ENCODE data around the gene OR13C8.
"Not testable (repeated sequence)": the region's sequence is repeated elsewhere in the genome, so short reads cannot be mapped to it uniquely, and the experiment has no call there.

Gene OR13C8

GRCh38 chr9:104568868-104569267 lies at the start of gene OR13C8:
OR13C8 (plus strand) TSS chr9:104569168; CDS start chr9:104569168, 0 bp downstream.
- H3K9me3 ChIP-seq (replicated peaks in 1 of 11) = peaks cover 0 to 22% (median 4%) of the 10 kb centered on the region in 11 experiments; a peak in 7 of 22 replicates
- no peaks in the 10 kb centered on the region for H4K20me1 ChIP-seq
- no peak within 1 kb of the TSS for H3K4me2 ChIP-seq
- H3K27ac ChIP-seq = no peak within 1 kb of the TSS
- no peak within 1 kb of the TSS for H3K9ac ChIP-seq
- no peak for TF ChIP-seq Cebpa-rat (IDR thresholded peaks at IDR 0.05)
- no peaks in the 10 kb centered on the region for H3K4me1 ChIP-seq
- no peaks in the 10 kb centered on the region for H3K36me3 ChIP-seq
- H3K27me3 ChIP-seq = no peaks in the 10 kb centered on the region
- no peak within 1 kb of the TSS for H3K4me3 ChIP-seq

- H3K27me3 ChIP-seq, H3K27ac ChIP-seq, H3K36me3 ChIP-seq, H4K20me1 ChIP-seq, H3K4me1 ChIP-seq, H3K9ac ChIP-seq, H3K4me2 ChIP-seq, H3K4me3 ChIP-seq: not testable (repeated sequence)
- peaks cover 9 to 15% (median 9%) of the 10 kb centered on the region in 11 experiments; a peak in 18 of 22 replicates for H3K9me3 ChIP-seq (replicated peaks in 1 of 11)
Observed at GRCh38 chr9:104520241-104520640, 48.7 kb upstream of the OR13C8 start.

GRCh38 chr9:104527109-104527508 lies 41.9 kb upstream of the OR13C8 start, which contains the start of gene OR13C4:
OR13C4 (minus strand) TSS chr9:104527209; CDS start chr9:104527209, 0 bp downstream.
- no peak for TF ChIP-seq Cebpa-rat (IDR thresholded peaks at IDR 0.05)
- no peaks in the 10 kb centered on the region for H3K4me1 ChIP-seq
- H3K36me3 ChIP-seq = no peaks in the 10 kb centered on the region
- H3K9me3 ChIP-seq (replicated peaks in 1 of 11) = peaks cover 9 to 18% (median 13%) of the 10 kb centered on the region in 11 experiments; a peak in 18 of 22 replicates
- H3K27me3 ChIP-seq = no peaks in the 10 kb centered on the region
- no peak within 1 kb of the TSS for H3K4me2 ChIP-seq
- no peaks in the 10 kb centered on the region for H4K20me1 ChIP-seq
- H3K9ac ChIP-seq = no peak within 1 kb of the TSS
- no peak within 1 kb of the TSS for H3K4me3 ChIP-seq
- H3K27ac ChIP-seq = no peak within 1 kb of the TSS

GRCh38 chr9:104536756-104537155 lies 32.2 kb upstream of the OR13C8 start, which contains the start of gene OR13C3:
OR13C3 (minus strand) TSS chr9:104536856; CDS start chr9:104536723, 133 bp downstream.
- TF ChIP-seq Cebpa-rat (IDR thresholded peaks at IDR 0.05) = no peak
- Histone ChIP-seq H3K9me3 (replicated peaks in 1 of 11) (no peaks in the 10 kb centered on the region), H3K4me1 (no peaks in the 10 kb centered on the region), H3K27me3 (no peaks in the 10 kb centered on the region), H3K4me2 (no peak within 1 kb of the TSS), H3K27ac (no peak within 1 kb of the TSS), H3K9ac (no peak within 1 kb of the TSS), H3K4me3 (no peak within 1 kb of the TSS), H4K20me1 (no peaks in the 10 kb centered on the region), H3K36me3 (no peaks in the 10 kb centered on the region)

- H3K27me3 ChIP-seq = no peaks in the 10 kb centered on the region
- TF ChIP-seq Cebpa-rat (IDR thresholded peaks at IDR 0.05) = no peak
- H3K9ac ChIP-seq = no peak overlapping the region
- H3K36me3 ChIP-seq = no peaks in the 10 kb centered on the region
- H3K9me3 ChIP-seq (replicated peaks in 1 of 11) = no peaks in the 10 kb centered on the region
- H3K4me1 ChIP-seq = no peaks in the 10 kb centered on the region
- no peak overlapping the region for H3K4me3 ChIP-seq
- H3K4me2 ChIP-seq = no peak overlapping the region
- no peaks in the 10 kb centered on the region for H4K20me1 ChIP-seq
- H3K27ac ChIP-seq = no peak overlapping the region
Observed at GRCh38 chr9:104539275-104539674, 29.7 kb upstream of the OR13C8 start.

- H3K27ac ChIP-seq = no peak overlapping the region
- no peak for TF ChIP-seq Cebpa-rat (IDR thresholded peaks at IDR 0.05)
- no peak overlapping the region for H3K4me3 ChIP-seq
- H3K9ac ChIP-seq = no peak overlapping the region
- no peaks in the 10 kb centered on the region for H3K36me3 ChIP-seq
- no peaks in the 10 kb centered on the region for H3K27me3 ChIP-seq
- H3K9me3 ChIP-seq (replicated peaks in 1 of 11) = no peaks in the 10 kb centered on the region
- H3K4me1 ChIP-seq = no peaks in the 10 kb centered on the region
- no peak overlapping the region for H3K4me2 ChIP-seq
- no peaks in the 10 kb centered on the region for H4K20me1 ChIP-seq
Observed at GRCh38 chr9:104544644-104545043, 24.3 kb upstream of the OR13C8 start.

- TF ChIP-seq Cebpa-rat (IDR thresholded peaks at IDR 0.05) = no peak
- Histone ChIP-seq H3K4me3 (no peak overlapping the region), H3K9ac (no peak overlapping the region), H3K9me3 (replicated peaks in 1 of 11) (peaks cover 0 to 10% (median 0%) of the 10 kb centered on the region in 11 experiments; a peak in 5 of 22 replicates), H3K36me3 (no peaks in the 10 kb centered on the region), H3K4me1 (no peaks in the 10 kb centered on the region), H3K27me3 (no peaks in the 10 kb centered on the region), H3K27ac (no peak overlapping the region), H3K4me2 (no peak overlapping the region), H4K20me1 (no peaks in the 10 kb centered on the region)
Observed at GRCh38 chr9:104553261-104553660, 15.7 kb upstream of the OR13C8 start.

- Histone ChIP-seq H4K20me1 (no peaks in the 10 kb centered on the region), H3K4me1 (no peaks in the 10 kb centered on the region), H3K27me3 (no peaks in the 10 kb centered on the region), H3K27ac (no peak overlapping the region), H3K36me3 (no peaks in the 10 kb centered on the region), H3K4me3 (no peak overlapping the region), H3K4me2 (no peak overlapping the region), H3K9ac (no peak overlapping the region), H3K9me3 (replicated peaks in 1 of 11) (peaks cover 0 to 18% (median 7%) of the 10 kb centered on the region in 11 experiments; a peak in 8 of 22 replicates)
- TF ChIP-seq Cebpa-rat (IDR thresholded peaks at IDR 0.05) = no peak
Observed at GRCh38 chr9:104555521-104555920, 13.4 kb upstream of the OR13C8 start.

- TF ChIP-seq Cebpa-rat (IDR thresholded peaks at IDR 0.05) = no peak
Observed at GRCh38 chr9:104556830-104557634, 11.9 kb upstream of the OR13C8 start.

GRCh38 chr9:104564358-104564757 lies 4.6 kb upstream of the OR13C8 start:
- Histone ChIP-seq H3K9ac (no peak overlapping the region), H3K4me2 (no peak overlapping the region), H3K36me3 (no peaks in the 10 kb centered on the region), H3K27ac (no peak overlapping the region), H4K20me1 (no peaks in the 10 kb centered on the region), H3K27me3 (no peaks in the 10 kb centered on the region), H3K4me1 (no peaks in the 10 kb centered on the region), H3K4me3 (no peak overlapping the region), H3K9me3 (replicated peaks in 1 of 11) (peaks cover 0 to 2% (median 0%) of the 10 kb centered on the region in 11 experiments; a peak in 1 of 22 replicates)
- TF ChIP-seq Cebpa-rat (IDR thresholded peaks at IDR 0.05) = no peak

More at GRCh38 chr9:104556830-104557634, 11.9 kb upstream of the OR13C8 start:
- no peaks in the 10 kb centered on the region for H3K4me1 ChIP-seq
- no peaks in the 10 kb centered on the region for H4K20me1 ChIP-seq
- H3K4me3 ChIP-seq = no peak overlapping the region
- no peaks in the 10 kb centered on the region for H3K36me3 ChIP-seq
- H3K27ac ChIP-seq = no peak overlapping the region
- no peak overlapping the region for H3K9ac ChIP-seq
- no peaks in the 10 kb centered on the region for H3K27me3 ChIP-seq
- H3K9me3 ChIP-seq (replicated peaks in 1 of 11) = peaks cover 0 to 18% (median 7%) of the 10 kb centered on the region in 11 experiments; a peak in 8 of 22 replicates
- H3K4me2 ChIP-seq = no peak overlapping the region
